Naive thymus-derived CD4-positive, alpha-beta T cell (primary cell): Measurements from ENCODE around the gene HJURP. TPM values are rescaled to one million over a fixed set of nuclear protein-coding genes. Genes with fewer than 3 reads are reported as not detected.
A peak's percentile ranks its signal among the peaks of the same experiment; 100 is the strongest.

ENCODE experiments used
- ATAC-seq: fragments of 150-1000 bp; cut with Tn5 transposase; 2 replicates; pipeline ENCODE4 v1.10.0; 2021; ENCODE audit warnings: mild to moderate bottlenecking, moderate library complexity
- CTCF ChIA-PET: fragments of 350-600 bp; sonication (Branson Sonifier 250); formaldehyde crosslinking; loops from one replicate; lab custom pipeline; 2021; ENCODE audit warnings: antibody characterized with exemption; lab: Charles Lee
- POLR2A ChIA-PET: fragments of 350-600 bp; sonication (Branson Sonifier 250); formaldehyde crosslinking; loops from one replicate; lab custom pipeline; 2021; ENCODE audit warnings: antibody characterized with exemption, inconsistent platforms; lab: Charles Lee
- DNase-seq, 9 donors: peaks; one replicate each; pipeline versions ENCODE4 v3.0.0 to v3.0.0-alpha.2; 2020 to 2022; ENCODE audit warnings: mixed read lengths in 1 of 9
- H3K27ac ChIP-seq: one replicate; pipeline ENCODE4 v1.7.0; 2013; ENCODE audit warnings: mild to moderate bottlenecking, low read depth, low read length, moderate library complexity
- H3K27me3 ChIP-seq, 2 donors: one replicate each; pipeline ENCODE4 v1.7.0; 2013; ENCODE audit warnings: low read length in 2 of 2, mild to moderate bottlenecking in 2 of 2, moderate library complexity in 2 of 2; ENCODE audit not compliant: control insufficient read depth in 2 of 2, insufficient read depth in 2 of 2
- H3K36me3 ChIP-seq, 3 experiments: 1 replicate in 2 of 3; 2 replicates in 1 of 3; pipeline ENCODE4 v1.7.0; 2013; ENCODE audit warnings: low read length in 3 of 3, mild to moderate bottlenecking in 3 of 3, moderate library complexity in 1 of 3; ENCODE audit not compliant: insufficient read depth in 3 of 3, control insufficient read depth in 2 of 3
- H3K4me1 ChIP-seq, 2 donors: one replicate each; pipeline ENCODE4 v1.7.0; 2013; ENCODE audit warnings: low read length in 2 of 2, mild to moderate bottlenecking in 2 of 2, moderate library complexity in 1 of 2; ENCODE audit not compliant: control insufficient read depth in 2 of 2, insufficient read depth in 2 of 2
- H3K4me3 ChIP-seq: 2 replicates; pipeline ENCODE4 v1.7.0; 2013; ENCODE audit warnings: mild to moderate bottlenecking, low read length
- H3K9me3 ChIP-seq, 3 experiments: 1 replicate in 2 of 3; 2 replicates in 1 of 3; pipeline ENCODE4 v1.7.0; 2013; ENCODE audit warnings: low read length in 3 of 3; ENCODE audit not compliant: control insufficient read depth in 2 of 3
- H3K27ac Mint-ChIP-seq, 9 donors: one replicate each; pipeline ENCODE4 v1.8.0; 2020 to 2022; ENCODE audit warnings: mixed read lengths in 9 of 9, mild to moderate bottlenecking in 8 of 9, moderate library complexity in 5 of 9, inconsistent platforms in 2 of 9
- H3K27me3 Mint-ChIP-seq, 5 donors: one replicate each; pipeline ENCODE4 v1.8.0; 2021 to 2022; ENCODE audit warnings: mixed read lengths in 5 of 5, mild to moderate bottlenecking in 1 of 5
- H3K36me3 Mint-ChIP-seq, 5 donors: one replicate each; pipeline ENCODE4 v1.8.0; 2020 to 2022; ENCODE audit warnings: mixed read lengths in 5 of 5, mild to moderate bottlenecking in 3 of 5, inconsistent platforms in 1 of 5
- H3K4me1 Mint-ChIP-seq, 7 donors: one replicate each; pipeline ENCODE4 v1.8.0; 2020 to 2022; ENCODE audit warnings: mixed read lengths in 7 of 7, mild to moderate bottlenecking in 3 of 7, inconsistent platforms in 1 of 7
- H3K4me3 Mint-ChIP-seq, 10 donors: one replicate each; pipeline ENCODE4 v1.8.0; 2020 to 2022; ENCODE audit warnings: mild to moderate bottlenecking in 10 of 10, mixed read lengths in 10 of 10, moderate library complexity in 6 of 10, inconsistent platforms in 2 of 10
- H3K9me3 Mint-ChIP-seq, 11 donors: one replicate each; pipeline ENCODE4 v1.8.0; 2020 to 2022; ENCODE audit warnings: mixed read lengths in 11 of 11, mild to moderate bottlenecking in 4 of 11, inconsistent platforms in 1 of 11, moderate library complexity in 1 of 11
- intact Hi-C, 2 donors: fragments of 100-400 bp; cut with micrococcal nuclease; formaldehyde crosslinking; loops; one replicate each; pipeline ENCODE4 v1.15.1; 2023
- polyA plus RNA-seq, 2 donors: library from polyadenylated mRNA; unstranded; fragments of 300-500 nt; fragmentation: Illumina TruSeq; gene quantifications; one replicate each; pipeline ENCODE4 v1.2.3, GENCODE V29; 2021
- total RNA-seq, 6 experiments: library from RNA in 5 of 6; stranded (reverse) in 5 of 6; gene quantifications; 1 replicate in 5 of 6; 2 replicates in 1 of 6; pipeline ENCODE4 v1.2.3 and lab custom pipeline; 2021 to 2026

The HJURP gene
- total and polyA plus RNA-seq, 7 experiments from 2014 or later = 0.11 to 67.1 (median 0.34) TPM; not detected in 3

GRCh38 chr2:233798335-233799086 is 55.8 kb downstream of the HJURP start:
- Mint-ChIP-seq H3K9me3 (peaks cover 0 to 2% (median 0%) of the 10 kb centered on the region in 11 donors), H3K27ac (no peak overlapping the region), H3K27me3 (peaks cover 0 to 14% (median 8%) of the 10 kb centered on the region in 5 donors), H3K36me3 (no peaks in the 10 kb centered on the region), H3K4me1 (peaks cover 0 to 2% (median 0%) of the 10 kb centered on the region in 7 donors), H3K4me3 (no peak overlapping the region)
- no peaks in the 10 kb centered on the region for H3K9me3 ChIP-seq
- no peak overlapping the region for H3K4me3 ChIP-seq
- no peaks in the 10 kb centered on the region for H3K27me3 ChIP-seq
- no peaks in the 10 kb centered on the region for H3K4me1 ChIP-seq
- H3K27ac ChIP-seq = no peak overlapping the region
- ChIA-PET CTCF (no interaction called here), POLR2A (no interaction called here)
- DNase-seq (peak in 2 of 9 donors; percentile 3 to 11), ATAC-seq (no peak)
- intact Hi-C loops = no loop called here
- no peaks in the 10 kb centered on the region for H3K36me3 ChIP-seq

GRCh38 chr2:233796254-233796653 is 58.1 kb downstream of the HJURP start:
- Histone ChIP-seq H3K4me3 (no peak overlapping the region), H3K27me3 (no peaks in the 10 kb centered on the region), H3K27ac (no peak overlapping the region), H3K4me1 (no peaks in the 10 kb centered on the region), H3K36me3 (no peaks in the 10 kb centered on the region), H3K9me3 (no peaks in the 10 kb centered on the region)
- Mint-ChIP-seq H3K27ac (no peak overlapping the region), H3K4me1 (peaks cover 0 to 2% (median 0%) of the 10 kb centered on the region in 7 donors), H3K9me3 (peaks cover 0 to 2% (median 0%) of the 10 kb centered on the region in 11 donors), H3K36me3 (no peaks in the 10 kb centered on the region), H3K27me3 (no peaks in the 10 kb centered on the region), H3K4me3 (no peak overlapping the region)
- intact Hi-C loops = no loop called here
- ATAC-seq (no peak), DNase-seq (peak in 1 of 9 donors; percentile 6)
- ChIA-PET CTCF (no interaction called here), POLR2A (no interaction called here)

- H3K27me3 ChIP-seq = no peaks in the 10 kb centered on the region
- H3K4me1 ChIP-seq = no peaks in the 10 kb centered on the region
- H3K36me3 ChIP-seq = no peaks in the 10 kb centered on the region
- peaks cover 0 to 2% (median 0%) of the 10 kb centered on the region in 11 donors for H3K9me3 Mint-ChIP-seq
- H3K4me3 ChIP-seq = no peak overlapping the region
- DNase-seq (peak in 1 of 9 donors; percentile 2), ATAC-seq (no peak)
- no peaks in the 10 kb centered on the region for H3K9me3 ChIP-seq
- no peak overlapping the region for H3K27ac ChIP-seq
- H3K4me1 Mint-ChIP-seq = peaks cover 0 to 2% (median 0%) of the 10 kb centered on the region in 7 donors
- no peak overlapping the region for H3K27ac Mint-ChIP-seq
- H3K27me3 Mint-ChIP-seq = no peaks in the 10 kb centered on the region
- intact Hi-C loops = no loop called here
- H3K36me3 Mint-ChIP-seq = no peaks in the 10 kb centered on the region
- CTCF ChIA-PET = no interaction called here
- H3K4me3 Mint-ChIP-seq = no peak overlapping the region
- POLR2A ChIA-PET = no interaction called here
Observed at GRCh38 chr2:233795735-233796171, 58.6 kb downstream of the HJURP start.

GRCh38 chr2:233794128-233794658 is 60.1 kb downstream of the HJURP start:
- intact Hi-C loops = no loop called here
- Histone ChIP-seq H3K36me3 (no peaks in the 10 kb centered on the region), H3K27me3 (no peaks in the 10 kb centered on the region), H3K27ac (no peak overlapping the region), H3K4me3 (no peak overlapping the region), H3K9me3 (no peaks in the 10 kb centered on the region), H3K4me1 (no peaks in the 10 kb centered on the region)
- Mint-ChIP-seq H3K4me3 (no peak overlapping the region), H3K27me3 (peaks cover 0 to 2% (median 0%) of the 10 kb centered on the region in 5 donors), H3K27ac (no peak overlapping the region), H3K36me3 (no peaks in the 10 kb centered on the region), H3K9me3 (peaks cover 0 to 2% (median 0%) of the 10 kb centered on the region in 11 donors), H3K4me1 (peaks cover 0 to 2% (median 0%) of the 10 kb centered on the region in 7 donors)
- POLR2A ChIA-PET = no interaction called here
- DNase-seq (no peak), ATAC-seq (no peak)
- CTCF ChIA-PET = no interaction called here

GRCh38 chr2:233793465-233794127 is 60.7 kb downstream of the HJURP start:
- no peaks in the 10 kb centered on the region for H3K4me1 ChIP-seq
- no peak for DNase-seq
- H3K36me3 Mint-ChIP-seq = no peaks in the 10 kb centered on the region
- no peaks in the 10 kb centered on the region for H3K9me3 ChIP-seq
- H3K27ac Mint-ChIP-seq = no peak overlapping the region
- peaks cover 0 to 2% (median 0%) of the 10 kb centered on the region in 11 donors for H3K9me3 Mint-ChIP-seq
- H3K36me3 ChIP-seq = no peaks in the 10 kb centered on the region
- CTCF ChIA-PET = no interaction called here
- H3K4me3 Mint-ChIP-seq = no peak overlapping the region
- H3K27me3 Mint-ChIP-seq = peaks cover 0 to 4% (median 0%) of the 10 kb centered on the region in 5 donors
- no peak overlapping the region for H3K27ac ChIP-seq
- POLR2A ChIA-PET = no interaction called here
- H3K4me3 ChIP-seq = no peak overlapping the region
- intact Hi-C loops = no loop called here
- ATAC-seq = no peak
- H3K27me3 ChIP-seq = no peaks in the 10 kb centered on the region
- H3K4me1 Mint-ChIP-seq = peaks cover 0 to 2% (median 0%) of the 10 kb centered on the region in 7 donors

GRCh38 chr2:233792720-233793119 is 61.6 kb downstream of the HJURP start:
- H3K36me3 Mint-ChIP-seq = no peaks in the 10 kb centered on the region
- H3K4me1 Mint-ChIP-seq = no peaks in the 10 kb centered on the region
- ATAC-seq = no peak
- CTCF ChIA-PET = no interaction called here
- peaks cover 0 to 4% (median 0%) of the 10 kb centered on the region in 5 donors for H3K27me3 Mint-ChIP-seq
- peaks cover 0 to 2% (median 0%) of the 10 kb centered on the region in 11 donors for H3K9me3 Mint-ChIP-seq
- no peak overlapping the region for H3K4me3 Mint-ChIP-seq
- intact Hi-C loops = no loop called here
- no peaks in the 10 kb centered on the region for H3K27me3 ChIP-seq
- no peaks in the 10 kb centered on the region for H3K9me3 ChIP-seq
- no peak overlapping the region for H3K27ac Mint-ChIP-seq
- no peaks in the 10 kb centered on the region for H3K4me1 ChIP-seq
- DNase-seq = no peak
- POLR2A ChIA-PET = no interaction called here
- no peak overlapping the region for H3K27ac ChIP-seq
- no peak overlapping the region for H3K4me3 ChIP-seq
- no peaks in the 10 kb centered on the region for H3K36me3 ChIP-seq
